ENCODE data around the gene TMEM106C. TPM values are rescaled to one million over a fixed set of nuclear protein-coding genes. Genes with fewer than 3 reads are reported as not detected.

TMEM106C gene
- polyA plus RNA-seq, 1 experiment, result 217 TPM

DNA sequence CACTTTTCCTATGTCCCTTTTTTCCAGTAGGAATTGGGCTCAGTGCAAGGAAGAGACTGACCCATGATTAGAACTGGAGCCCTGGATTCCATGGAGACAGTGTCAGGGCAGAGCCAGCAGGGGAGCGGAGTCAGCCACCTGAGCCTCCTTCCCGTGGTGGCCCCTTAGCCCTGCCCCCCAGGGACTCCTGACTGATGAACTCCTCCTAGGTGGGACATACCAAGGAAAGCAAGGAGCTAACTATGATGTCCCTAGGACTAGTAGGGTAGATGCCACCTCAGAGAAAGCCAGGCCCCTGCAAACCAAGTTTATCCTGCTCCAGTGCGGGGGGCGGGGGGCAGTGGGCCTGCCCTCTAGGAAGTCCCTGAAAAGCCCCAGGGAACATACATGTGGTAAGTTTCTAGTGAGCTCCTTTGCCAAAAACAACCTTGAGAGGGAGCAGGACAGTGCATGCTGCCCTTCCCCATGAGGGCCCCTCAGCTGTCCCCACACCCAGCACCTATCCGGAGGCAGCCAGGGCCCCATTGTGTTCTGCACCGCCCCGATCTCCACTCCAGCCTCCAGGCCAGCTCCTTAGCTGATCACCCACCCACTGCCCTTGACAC, 47.1 kb downstream of the TMEM106C start:
- Histone ChIP-seq H3K27me3 (ENCODE audit: control insufficient read depth, insufficient read depth, low read length) (peaks cover 40% of the 10 kb centered on the region), H3K4me3 (ENCODE audit: low read depth, low read length) (no peak overlapping the region), H3K36me3 (ENCODE audit: control insufficient read depth, insufficient read depth, low read length) (no peaks in the 10 kb centered on the region)
- no peak for DNase-seq (ENCODE audit: low read depth)
- TF ChIP-seq, protein P1, sequence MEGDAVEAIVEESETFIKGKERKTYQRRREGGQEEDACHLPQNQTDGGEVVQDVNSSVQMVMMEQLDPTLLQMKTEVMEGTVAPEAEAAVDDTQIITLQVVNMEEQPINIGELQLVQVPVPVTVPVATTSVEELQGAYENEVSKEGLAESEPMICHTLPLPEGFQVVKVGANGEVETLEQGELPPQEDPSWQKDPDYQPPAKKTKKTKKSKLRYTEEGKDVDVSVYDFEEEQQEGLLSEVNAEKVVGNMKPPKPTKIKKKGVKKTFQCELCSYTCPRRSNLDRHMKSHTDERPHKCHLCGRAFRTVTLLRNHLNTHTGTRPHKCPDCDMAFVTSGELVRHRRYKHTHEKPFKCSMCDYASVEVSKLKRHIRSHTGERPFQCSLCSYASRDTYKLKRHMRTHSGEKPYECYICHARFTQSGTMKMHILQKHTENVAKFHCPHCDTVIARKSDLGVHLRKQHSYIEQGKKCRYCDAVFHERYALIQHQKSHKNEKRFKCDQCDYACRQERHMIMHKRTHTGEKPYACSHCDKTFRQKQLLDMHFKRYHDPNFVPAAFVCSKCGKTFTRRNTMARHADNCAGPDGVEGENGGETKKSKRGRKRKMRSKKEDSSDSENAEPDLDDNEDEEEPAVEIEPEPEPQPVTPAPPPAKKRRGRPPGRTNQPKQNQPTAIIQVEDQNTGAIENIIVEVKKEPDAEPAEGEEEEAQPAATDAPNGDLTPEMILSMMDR (IDR thresholded peaks at IDR 0.05; ENCODE audit: insufficient read depth, low read depth, low read length), result no peak
- CTCF ChIA-PET, result interaction anchor here (0.7 to 1.2 kb wide), 4 partner anchors 8 to 169 kb away, joined by 3 to 4 read pairs (median 3); no protein-coding TSS in a partner anchor
- POLR2A ChIA-PET, result no interaction called here

DNA sequence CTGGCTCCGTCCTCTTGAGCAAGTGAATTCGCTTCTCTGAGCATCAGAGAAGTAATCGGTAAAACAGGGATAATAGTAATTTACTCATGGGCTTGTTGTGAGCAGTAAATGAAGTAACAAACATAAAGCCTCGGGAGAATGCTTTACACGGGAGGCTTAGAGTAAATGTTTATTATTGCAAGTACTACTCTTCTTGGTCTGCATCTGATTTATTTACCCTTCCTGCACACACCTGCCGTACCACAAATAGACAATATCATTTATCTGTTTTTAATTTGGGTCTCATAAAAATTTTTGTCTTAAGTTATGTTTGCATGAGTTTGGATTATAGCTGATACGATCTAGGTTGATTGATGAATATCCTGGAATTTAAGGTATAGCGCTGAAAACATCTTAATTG, 48.7 kb downstream of the TMEM106C start:
- Histone ChIP-seq H3K36me3 (ENCODE audit: control insufficient read depth, insufficient read depth, low read length) (no peaks in the 10 kb centered on the region), H3K4me3 (ENCODE audit: low read depth, low read length) (no peak overlapping the region), H3K27me3 (ENCODE audit: control insufficient read depth, insufficient read depth, low read length) (peaks cover 39% of the 10 kb centered on the region)
- TF ChIP-seq, protein P1 (IDR thresholded peaks at IDR 0.05; ENCODE audit: insufficient read depth, low read depth, low read length), result no peak
- ChIA-PET POLR2A (interaction anchor here (0.6 kb wide), 1 partner anchor 101 kb away, joined by 6 read pairs; no protein-coding TSS in a partner anchor), CTCF (interaction anchor here (0.7 to 1.0 kb wide), 2 partner anchors 49 to 171 kb away, joined by 3 to 4 read pairs; partner anchors contain the start of genes CCDC184 and TMEM106C)
- DNase-seq (ENCODE audit: low read depth), result no peak

DNA sequence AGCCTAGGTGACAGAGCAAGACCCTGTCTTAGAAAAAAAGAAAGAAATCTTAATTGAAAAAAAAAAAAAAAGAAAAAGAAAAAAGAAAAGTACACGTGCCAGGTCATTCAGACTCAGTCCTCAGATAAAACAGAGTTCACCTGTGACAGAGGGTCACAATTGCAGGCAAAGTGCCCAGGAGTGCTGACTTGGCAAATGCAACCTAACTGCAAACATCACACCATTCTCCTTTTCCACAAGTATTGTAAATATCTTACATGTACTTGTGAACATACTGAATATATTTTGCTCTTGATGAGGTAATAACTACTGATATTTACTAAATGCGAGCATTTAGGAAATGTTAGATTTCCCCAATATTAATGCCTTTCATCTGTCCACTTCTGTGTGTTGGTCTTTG, 49.9 kb downstream of the TMEM106C start:
- Histone ChIP-seq H3K27me3 (ENCODE audit: control insufficient read depth, insufficient read depth, low read length) (peaks cover 42% of the 10 kb centered on the region), H3K4me3 (ENCODE audit: low read depth, low read length) (no peak overlapping the region), H3K36me3 (ENCODE audit: control insufficient read depth, insufficient read depth, low read length) (no peaks in the 10 kb centered on the region)
- ChIA-PET CTCF (no interaction called here), POLR2A (interaction anchor here (0.6 kb wide), 1 partner anchor 10 kb away, joined by 4 read pairs; no protein-coding TSS in a partner anchor)
- DNase-seq (ENCODE audit: low read depth), result no peak
- TF ChIP-seq, protein P1 (IDR thresholded peaks at IDR 0.05; ENCODE audit: insufficient read depth, low read depth, low read length), result no peak

DNA sequence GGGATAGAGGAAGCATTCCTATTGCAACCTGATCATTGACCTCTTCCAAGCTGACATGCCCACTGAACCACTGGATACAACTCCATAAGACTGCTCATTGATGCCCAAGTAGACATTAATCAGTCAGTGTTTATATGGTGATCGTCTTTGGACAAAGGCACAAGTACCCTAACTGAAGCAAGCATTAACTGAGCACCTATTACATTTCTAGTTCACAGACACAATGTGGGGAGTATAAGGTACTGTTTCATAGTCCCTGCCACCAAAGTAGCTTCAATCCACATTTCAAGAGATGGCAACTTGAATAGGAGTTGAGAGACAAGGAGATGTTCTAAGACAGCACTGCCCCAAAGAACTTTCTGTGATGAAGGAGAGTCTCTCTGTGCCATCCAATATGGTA, 51.7 kb downstream of the TMEM106C start:
- DNase-seq (ENCODE audit: low read depth), result no peak
- no peaks in the 10 kb centered on the region for H3K36me3 ChIP-seq (ENCODE audit: control insufficient read depth, insufficient read depth, low read length)
- TF ChIP-seq, protein P1 (IDR thresholded peaks at IDR 0.05; ENCODE audit: insufficient read depth, low read depth, low read length), result no peak
- peaks cover 39% of the 10 kb centered on the region for H3K27me3 ChIP-seq (ENCODE audit: control insufficient read depth, insufficient read depth, low read length)
- CTCF ChIA-PET, result interaction anchor here (0.7 to 2.4 kb wide), 4 partner anchors 8 to 93 kb away, joined by 3 to 7 read pairs (median 4); partner anchors contain the start of gene TMEM106C
- H3K4me3 ChIP-seq (ENCODE audit: low read depth, low read length), result no peak overlapping the region
- POLR2A ChIA-PET, result no interaction called here

DNA sequence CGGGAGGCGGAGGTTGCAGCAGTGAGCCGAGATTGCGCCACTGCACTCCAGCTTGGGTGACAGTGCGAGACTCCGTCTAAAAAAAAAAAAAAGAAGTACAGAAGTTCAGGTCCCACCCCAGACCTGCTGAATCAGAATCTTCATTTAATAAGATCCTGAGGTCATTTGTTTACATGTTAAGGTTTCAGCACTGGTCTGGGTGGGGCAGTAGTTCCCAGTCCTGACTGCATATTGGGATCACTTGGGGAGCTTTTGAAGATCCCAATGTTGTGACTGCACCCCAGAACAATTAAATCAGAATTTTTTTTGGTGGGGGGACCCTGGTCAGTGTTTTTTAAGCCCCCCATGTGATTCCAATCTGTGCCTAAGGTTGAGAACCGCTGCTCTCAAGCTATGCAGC, 52.6 kb downstream of the TMEM106C start:
- no peak for DNase-seq (ENCODE audit: low read depth)
- Histone ChIP-seq H3K36me3 (ENCODE audit: control insufficient read depth, insufficient read depth, low read length) (no peaks in the 10 kb centered on the region), H3K4me3 (ENCODE audit: low read depth, low read length) (no peak overlapping the region), H3K27me3 (ENCODE audit: control insufficient read depth, insufficient read depth, low read length) (peaks cover 35% of the 10 kb centered on the region)
- CTCF ChIA-PET, result interaction anchor here (1.0 to 2.4 kb wide), 3 partner anchors 9 to 53 kb away, joined by 4 to 7 read pairs (median 7); partner anchors contain the start of gene TMEM106C
- TF ChIP-seq, protein P1 (IDR thresholded peaks at IDR 0.05; ENCODE audit: insufficient read depth, low read depth, low read length), result no peak
- POLR2A ChIA-PET, result no interaction called here

Data from BJ (cell line).